ENCODE measurements around the gene MYF6.

DNA sequence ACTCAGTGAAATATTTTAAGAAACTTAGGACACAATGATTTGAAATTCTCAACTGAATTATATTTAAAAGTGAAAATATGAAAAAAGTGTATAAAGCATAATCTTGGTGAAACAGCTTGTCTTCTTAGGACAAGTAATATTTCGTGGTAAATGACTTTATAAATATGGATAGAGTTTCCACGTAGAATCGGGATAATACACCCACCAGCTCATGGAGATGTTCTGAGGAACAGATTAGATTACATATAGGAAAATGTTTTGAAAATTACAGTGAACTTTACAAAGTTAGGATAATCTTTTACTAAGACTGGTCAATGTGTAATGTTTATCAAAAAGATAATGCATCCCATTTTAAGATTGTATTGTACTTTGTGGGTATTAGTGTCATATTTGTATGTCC lies 25.6 kb upstream of the MYF6 start:
- TF ChIP-seq, protein P1, sequence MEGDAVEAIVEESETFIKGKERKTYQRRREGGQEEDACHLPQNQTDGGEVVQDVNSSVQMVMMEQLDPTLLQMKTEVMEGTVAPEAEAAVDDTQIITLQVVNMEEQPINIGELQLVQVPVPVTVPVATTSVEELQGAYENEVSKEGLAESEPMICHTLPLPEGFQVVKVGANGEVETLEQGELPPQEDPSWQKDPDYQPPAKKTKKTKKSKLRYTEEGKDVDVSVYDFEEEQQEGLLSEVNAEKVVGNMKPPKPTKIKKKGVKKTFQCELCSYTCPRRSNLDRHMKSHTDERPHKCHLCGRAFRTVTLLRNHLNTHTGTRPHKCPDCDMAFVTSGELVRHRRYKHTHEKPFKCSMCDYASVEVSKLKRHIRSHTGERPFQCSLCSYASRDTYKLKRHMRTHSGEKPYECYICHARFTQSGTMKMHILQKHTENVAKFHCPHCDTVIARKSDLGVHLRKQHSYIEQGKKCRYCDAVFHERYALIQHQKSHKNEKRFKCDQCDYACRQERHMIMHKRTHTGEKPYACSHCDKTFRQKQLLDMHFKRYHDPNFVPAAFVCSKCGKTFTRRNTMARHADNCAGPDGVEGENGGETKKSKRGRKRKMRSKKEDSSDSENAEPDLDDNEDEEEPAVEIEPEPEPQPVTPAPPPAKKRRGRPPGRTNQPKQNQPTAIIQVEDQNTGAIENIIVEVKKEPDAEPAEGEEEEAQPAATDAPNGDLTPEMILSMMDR (IDR thresholded peaks at IDR 0.05; ENCODE audit: borderline replicate concordance, extremely low read depth, low read length, poor library complexity, severe bottlenecking): no peak
- TF ChIP-seq EZH2 (IDR thresholded peaks at IDR 0.05; ENCODE audit: borderline replicate concordance, low read depth, low read length, severe bottlenecking): no peak
